Amniotic epithelial cell (primary cell): Measurements from ENCODE around the gene MRAS.
A peak's percentile ranks its signal among the peaks of the same experiment; 100 is the strongest.
"Not testable (repeated sequence)": the region's sequence is repeated elsewhere in the genome, so short reads cannot be mapped to it uniquely, and the experiment has no call there.

ENCODE experiments used
- DNase-seq: peaks from one replicate; pipeline ENCODE4 v3.0.0-alpha.2; 2010; ENCODE audit warnings: low read depth

MRAS gene

GRCh38 chr3:138389841-138390581, 41.6 kb downstream of the MRAS start:
- peak; percentile 99 for DNase-seq

DNA sequence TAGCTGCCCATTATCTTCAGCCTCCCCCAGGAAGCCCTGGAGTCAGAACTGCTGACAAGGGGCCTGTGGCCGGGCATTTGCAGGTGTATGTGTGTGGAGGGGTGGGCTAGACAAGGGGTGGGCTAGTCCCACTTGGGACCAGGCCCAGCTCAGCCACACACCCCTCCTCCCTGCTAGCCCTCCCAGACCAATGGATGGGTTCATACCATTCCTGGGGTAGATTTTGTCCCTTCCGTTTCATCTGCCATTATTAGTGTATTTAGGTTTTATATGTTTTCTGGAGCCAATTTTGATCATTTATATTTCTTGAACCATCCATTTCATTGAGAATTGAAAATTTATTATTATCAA, 42.2 kb downstream of the MRAS start:
- no peak for DNase-seq

GRCh38 chr3:138394156-138394555, 45.8 kb downstream of the MRAS start:
- DNase-seq = no peak

DNA sequence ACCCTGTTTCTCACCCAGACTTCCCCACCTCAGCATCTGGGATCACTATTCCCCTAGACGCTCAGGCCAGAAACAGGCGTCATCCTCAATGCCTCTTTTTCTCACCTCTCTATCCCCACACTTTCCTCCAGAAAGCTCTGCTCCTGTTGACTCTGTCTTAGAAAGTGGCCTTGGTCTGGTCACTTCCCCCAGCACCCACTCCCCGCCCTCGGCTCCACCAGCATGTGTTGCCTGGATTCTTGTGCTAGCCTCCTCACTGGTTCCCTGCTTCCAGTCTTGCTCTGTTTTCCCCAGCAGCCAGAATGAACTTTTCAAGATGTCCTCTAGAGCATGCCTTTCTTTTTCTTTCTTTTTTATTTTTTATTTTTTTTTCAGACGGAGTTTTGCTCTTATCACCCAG, 46.3 kb downstream of the MRAS start:
- no peak for DNase-seq

- DNase-seq = no peak
These were observed 47.7 kb downstream of the MRAS start for GRCh38 chr3:138395865-138396751.

- no peak for DNase-seq
These were observed 48.5 kb downstream of the MRAS start for GRCh38 chr3:138396752-138397410.

GRCh38 chr3:138397983-138398382, 49.6 kb downstream of the MRAS start:
- DNase-seq = no peak

DNA sequence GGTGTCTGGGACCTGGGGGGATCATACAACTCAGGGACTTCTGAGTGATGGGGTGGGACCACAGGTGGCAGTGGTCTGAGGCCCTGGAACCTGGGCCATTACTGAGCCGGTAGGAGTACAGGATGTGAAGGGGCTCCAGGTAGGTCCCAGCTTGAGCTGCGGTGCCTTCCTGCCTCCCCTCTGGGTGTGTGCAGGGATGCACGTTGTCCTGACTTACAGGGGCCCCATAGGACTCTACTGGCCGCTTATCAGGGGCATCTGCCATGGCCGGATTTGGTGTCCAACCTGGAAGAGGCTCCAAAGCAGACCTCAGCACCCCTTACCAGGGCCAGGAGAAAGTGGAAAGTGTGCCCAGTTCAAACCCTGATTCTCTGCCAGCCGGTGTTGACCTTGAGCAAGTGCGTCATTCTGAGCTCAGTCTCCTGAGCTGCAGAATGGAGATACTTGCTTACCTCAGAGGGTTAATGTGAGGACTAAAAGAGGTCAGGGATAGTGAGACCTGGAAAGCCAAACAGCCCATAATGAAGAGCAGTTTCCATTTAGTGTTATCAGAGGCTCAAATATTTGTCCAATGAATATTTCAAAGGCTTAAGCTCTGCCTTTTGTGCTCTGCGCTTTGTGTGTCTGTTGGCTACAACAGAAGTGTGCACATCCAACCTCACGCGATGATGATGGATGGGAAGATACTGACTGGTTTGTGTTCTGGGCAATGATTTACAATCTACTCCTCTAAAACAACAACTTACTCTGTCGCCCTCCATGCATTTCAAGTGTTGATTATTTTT, 50.6 kb downstream of the MRAS start:
- peak; percentile 66 for DNase-seq

GRCh38 chr3:138399766-138400165, 51.4 kb downstream of the MRAS start:
- DNase-seq = no peak

DNA sequence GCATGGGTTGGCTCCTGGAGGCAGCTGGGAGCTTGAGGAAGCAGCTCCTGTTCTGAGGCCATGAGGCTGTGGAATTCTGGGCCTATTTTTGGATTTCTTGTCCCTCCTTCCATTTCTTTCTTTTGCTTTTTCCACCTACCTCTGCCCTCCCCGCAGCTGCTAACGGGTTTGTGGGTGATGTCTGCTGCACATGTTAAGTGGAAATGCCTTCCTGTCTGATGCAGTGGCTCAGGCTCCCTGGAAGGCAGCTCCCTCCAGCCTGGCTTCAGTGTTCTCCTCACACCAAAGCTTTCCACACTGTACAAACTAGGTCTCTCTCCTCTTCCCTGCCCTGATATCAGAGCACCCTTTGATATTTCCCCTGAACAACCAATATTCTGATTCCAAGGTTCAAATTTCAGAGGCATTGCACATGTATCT, 52.3 kb downstream of the MRAS start:
- no peak for DNase-seq

DNA sequence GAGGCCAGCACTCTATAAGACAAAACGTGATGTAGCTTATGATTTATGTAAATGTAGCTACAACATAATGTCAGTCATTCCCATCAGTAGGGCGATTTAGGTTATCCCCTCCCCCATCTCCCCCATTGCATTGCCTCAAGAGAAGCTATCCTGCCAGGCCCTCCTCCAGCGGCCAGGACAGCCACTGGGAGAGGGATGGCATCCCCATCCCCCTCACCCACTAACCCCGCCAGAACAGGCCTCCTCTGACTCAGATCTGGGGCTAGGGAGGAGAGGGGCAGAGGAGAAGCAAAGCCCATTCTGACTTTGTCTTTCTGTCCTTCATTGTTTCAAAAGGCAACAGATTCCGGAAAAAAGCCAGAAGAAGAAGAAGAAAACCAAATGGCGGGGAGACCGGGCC, 53.5 kb downstream of the MRAS start:
- peak; percentile 10 for DNase-seq

DNA sequence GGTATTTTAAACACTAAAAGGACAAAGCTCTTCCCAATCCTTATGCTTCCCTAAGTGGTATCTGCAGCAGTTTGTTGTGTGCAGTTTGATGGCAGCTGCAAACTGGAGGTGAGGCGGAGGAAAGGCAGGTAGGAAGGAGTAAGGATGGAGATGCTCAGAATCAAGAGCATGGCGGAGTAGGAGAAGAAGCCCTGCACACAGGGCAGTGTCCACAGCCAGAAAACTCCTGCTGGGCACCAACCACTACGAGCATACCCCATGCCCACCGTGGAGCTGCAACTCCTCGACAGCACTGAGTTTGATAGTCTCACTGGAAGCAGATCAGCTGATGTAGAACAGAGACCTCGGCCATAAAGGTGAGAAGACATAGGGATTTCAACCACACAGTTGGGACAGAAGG, 55.7 kb downstream of the MRAS start:
- DNase-seq = no peak

DNA sequence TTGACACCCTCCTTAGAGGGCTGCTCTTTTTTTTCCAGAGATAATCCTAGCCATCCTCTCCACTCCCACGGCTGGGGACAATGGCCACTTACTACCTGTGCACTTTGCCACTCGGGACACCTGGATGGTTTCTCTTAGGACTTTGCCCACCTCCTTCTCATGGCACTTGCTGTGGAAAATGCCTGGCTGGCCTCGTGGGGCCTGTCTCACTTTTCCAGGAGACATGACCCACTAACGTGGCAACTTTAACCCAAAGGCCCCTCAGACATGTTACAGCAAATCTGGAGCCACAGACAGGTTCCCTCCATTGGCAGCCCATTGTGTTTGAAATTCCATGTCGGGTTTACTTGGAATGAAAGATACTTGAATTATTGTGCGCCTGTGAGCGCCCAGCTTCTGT, 56.6 kb downstream of the MRAS start:
- no peak for DNase-seq

DNA sequence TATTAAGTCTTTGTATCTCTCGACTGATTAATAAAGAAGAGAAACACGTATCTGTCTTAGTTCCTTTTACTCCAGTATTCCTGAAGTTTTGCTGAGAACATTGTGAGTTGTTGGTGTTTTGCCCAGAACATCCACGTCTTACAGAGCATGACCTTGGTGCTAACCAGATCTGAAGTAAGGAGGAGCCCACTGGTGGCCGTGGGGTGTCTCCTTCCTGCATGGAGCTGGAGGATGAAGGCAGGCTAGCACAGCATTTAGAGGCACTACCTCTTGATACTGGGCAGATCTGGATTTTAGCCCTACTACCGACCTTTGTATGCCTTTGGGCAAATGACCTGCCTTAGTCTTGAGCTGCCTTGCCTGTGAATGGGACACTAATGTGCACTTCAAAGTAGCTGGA, 57.1 kb downstream of the MRAS start:
- peak; percentile 29 for DNase-seq

DNA sequence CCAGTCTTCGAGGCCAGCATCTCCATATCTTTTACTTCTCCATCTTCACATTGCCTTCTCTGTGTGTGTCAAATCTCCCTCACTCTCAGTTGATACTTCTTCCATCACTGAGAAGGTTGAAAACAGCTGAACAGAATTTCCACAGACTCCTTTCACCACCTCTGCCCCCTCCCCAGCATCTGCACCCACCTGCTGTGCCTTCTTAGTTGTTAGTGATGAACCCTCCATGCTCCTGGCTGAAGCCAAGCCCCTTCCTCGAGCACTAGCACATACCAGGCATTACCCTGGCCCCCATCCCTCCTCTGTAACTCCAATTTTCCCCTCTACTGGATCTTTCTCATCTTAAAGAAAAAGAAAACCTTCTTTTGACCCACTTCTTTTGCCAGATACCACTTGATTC, 58.2 kb downstream of the MRAS start:
- no peak for DNase-seq

DNA sequence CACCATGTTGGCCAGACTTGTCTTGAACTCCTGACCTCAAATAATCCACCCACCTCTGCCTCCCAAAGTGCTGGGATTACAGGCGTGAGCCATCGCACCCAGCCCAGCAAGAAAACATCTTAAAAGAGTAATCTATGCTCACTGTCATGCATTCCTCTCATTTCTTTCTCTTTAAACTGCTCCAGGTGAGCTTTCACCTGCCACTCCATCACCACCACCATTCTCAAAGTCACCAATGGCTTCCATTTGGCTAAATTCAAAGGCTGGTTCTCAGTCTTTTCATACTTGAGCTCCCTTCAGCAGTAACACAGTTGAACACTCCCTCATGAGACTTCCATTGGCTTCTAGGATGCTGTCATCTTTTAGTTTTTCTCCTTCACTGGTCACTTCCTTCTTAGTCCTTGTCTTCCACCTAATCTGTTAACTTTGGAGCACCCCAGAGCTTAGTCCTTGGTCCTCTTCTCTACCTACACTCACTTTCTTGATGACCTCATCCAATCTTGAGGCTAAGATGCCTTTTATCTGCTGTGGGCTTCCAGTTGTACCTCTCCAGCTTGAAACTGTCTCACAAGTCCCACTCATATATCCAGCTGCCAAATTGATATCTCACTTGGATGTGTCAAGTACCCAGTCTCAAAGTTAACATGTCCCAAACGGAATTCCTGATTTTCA, 59.0 kb downstream of the MRAS start:
- no peak for DNase-seq

DNA sequence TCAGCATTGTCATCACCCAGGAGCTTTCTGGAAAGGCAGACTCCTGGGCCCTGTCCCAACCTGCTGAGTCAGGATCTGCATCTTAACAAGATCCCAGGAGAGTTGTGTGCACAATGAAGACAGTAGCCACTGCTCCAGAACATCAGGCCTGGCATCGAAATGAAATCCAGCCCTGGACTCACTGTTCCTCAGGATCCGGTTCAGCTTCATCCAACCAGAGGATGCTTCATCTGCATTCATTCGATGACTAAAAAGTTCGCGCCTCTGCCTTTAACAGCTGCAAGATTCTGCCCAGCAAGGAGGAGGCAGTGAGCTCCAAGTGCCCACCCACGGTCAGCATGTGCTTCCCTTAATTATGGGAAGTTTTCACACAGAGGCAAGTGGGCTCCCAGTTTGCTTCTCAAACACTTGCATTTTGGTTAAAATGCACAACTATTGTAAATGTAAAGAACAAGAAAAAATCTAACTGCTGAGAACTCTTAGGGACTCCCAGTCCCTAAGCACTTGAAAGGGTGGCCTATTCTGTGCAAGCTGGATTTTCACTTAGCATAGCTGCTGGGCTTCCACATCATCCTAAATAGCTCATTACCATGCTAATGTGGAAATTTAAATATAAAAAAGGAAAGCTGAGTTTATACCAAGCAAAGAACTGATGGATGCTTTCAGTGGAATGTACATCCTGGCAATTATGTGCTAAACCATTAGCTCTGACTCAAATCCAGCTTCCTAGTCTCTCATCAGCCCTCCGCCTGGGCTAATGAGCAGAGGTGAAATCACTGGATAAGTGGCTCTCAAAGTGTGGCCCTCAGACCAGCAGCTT, 60.6 kb downstream of the MRAS start:
- DNase-seq = no peak

DNA sequence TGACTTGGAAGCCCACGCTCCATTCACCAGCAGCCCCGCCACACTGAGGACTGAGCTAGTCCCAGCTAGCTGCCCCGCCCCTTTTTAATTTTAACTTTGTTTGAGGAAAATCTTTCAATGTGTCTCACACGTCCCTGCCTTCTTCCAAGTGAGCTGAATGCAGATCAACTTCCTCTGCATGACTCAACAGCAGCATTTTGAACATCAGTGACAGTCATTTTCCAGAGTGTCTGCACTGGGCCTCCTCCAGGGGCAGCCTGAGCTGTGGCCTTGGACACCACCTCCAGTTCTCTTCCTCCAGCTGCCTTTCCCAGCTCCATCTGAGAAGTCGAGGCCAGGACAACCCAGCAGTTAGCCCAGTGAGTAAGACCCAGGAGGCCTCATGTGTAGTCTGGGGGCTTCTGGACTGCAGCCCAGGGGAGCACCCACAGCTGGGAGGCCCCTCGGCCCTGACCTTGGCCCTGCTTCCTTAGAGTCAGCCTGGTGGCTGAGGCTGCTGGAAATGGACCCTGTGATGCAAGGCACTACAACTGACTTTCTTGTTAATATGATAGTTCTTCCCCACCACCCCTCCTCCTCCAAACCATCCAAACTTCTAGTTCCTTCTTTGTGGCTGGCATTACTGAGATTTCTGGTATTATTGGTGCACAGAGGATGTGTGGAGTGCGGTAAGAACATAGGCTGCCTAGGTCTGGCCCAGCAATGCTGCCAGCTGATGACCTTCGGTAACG, 64.6 kb downstream of the MRAS start:
- peak; percentile 11 for DNase-seq

DNA sequence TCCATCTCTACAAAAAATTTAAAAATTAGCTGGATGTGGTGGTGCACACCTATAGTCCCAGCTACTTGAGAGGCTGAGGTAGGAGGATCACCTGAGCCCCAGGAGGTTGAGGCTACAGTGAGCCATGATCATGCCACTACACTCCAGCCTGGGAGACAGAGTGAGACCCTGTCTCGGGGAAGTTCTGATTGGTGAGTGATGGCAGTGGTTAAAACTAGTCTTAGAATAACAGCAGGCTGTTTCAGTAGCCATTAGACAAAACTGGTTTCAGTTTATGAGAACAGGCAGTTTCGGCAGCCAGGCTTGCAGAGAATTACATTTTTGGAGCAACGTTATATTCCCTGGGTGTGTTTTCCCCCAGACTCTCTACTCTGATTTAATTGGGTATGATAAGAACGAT, 67.9 kb downstream of the MRAS start:
- not testable (repeated sequence) for DNase-seq

GRCh38 chr3:138417559-138417982, 69.2 kb downstream of the MRAS start:
- peak; percentile 78 for DNase-seq
